Hindlimb muscle (tissue), 1 donor: ENCODE measurements around the gene TRIM37. TPM values are rescaled to one million over a fixed set of nuclear protein-coding genes. Genes with fewer than 3 reads are reported as not detected.
"Not testable (repeated sequence)": the region's sequence is repeated elsewhere in the genome, so short reads cannot be mapped to it uniquely, and the experiment has no call there.

Source experiments
- DNase-seq: peaks from one replicate; pipeline ENCODE4 v3.0.0-alpha.2; 2013
- polyA plus RNA-seq: library from polyadenylated mRNA; unstranded; fragments of 120-200 nt; gene quantifications from one replicate; pipeline ENCODE4 v1.2.1, GENCODE V29; 2013; ENCODE audit not compliant: insufficient read length

TRIM37 gene
- polyA plus RNA-seq, 1 donor, result 13.9 TPM

GRCh38 chr17:59108400-59109102, 1.9 kb upstream of the TRIM37 start:
- DNase-seq, result no peak

GRCh38 chr17:59107306-59107670, 608 bp upstream of the TRIM37 start:
- DNase-seq, result no peak

- DNase-seq, result peak; percentile 35
Observed at GRCh38 chr17:59105852-59106462, 723 bp downstream of the TRIM37 start.

- no peak for DNase-seq
Observed at GRCh38 chr17:59101178-59101577, 5.5 kb downstream of the TRIM37 start.

- DNase-seq, result no peak
Observed at GRCh38 chr17:59097876-59098275, 8.8 kb downstream of the TRIM37 start.

GRCh38 chr17:59094861-59095530, 11.7 kb downstream of the TRIM37 start:
- no peak for DNase-seq

GRCh38 chr17:59093702-59094231, 12.9 kb downstream of the TRIM37 start:
- DNase-seq, result peak; percentile 27

- DNase-seq, result no peak
Observed at GRCh38 chr17:59093145-59093701, 13.5 kb downstream of the TRIM37 start.

- DNase-seq, result not testable (repeated sequence)
Observed at GRCh38 chr17:59090593-59090992, 16.1 kb downstream of the TRIM37 start.

GRCh38 chr17:59084154-59084553, 22.5 kb downstream of the TRIM37 start:
- no peak for DNase-seq

GRCh38 chr17:59074494-59074893, 32.2 kb downstream of the TRIM37 start:
- no peak for DNase-seq

GRCh38 chr17:59073972-59074371, 32.7 kb downstream of the TRIM37 start:
- no peak for DNase-seq

GRCh38 chr17:59069856-59070255, 36.8 kb downstream of the TRIM37 start:
- no peak for DNase-seq

GRCh38 chr17:59067756-59068155, 38.9 kb downstream of the TRIM37 start:
- DNase-seq, result no peak

GRCh38 chr17:59067340-59067739, 39.3 kb downstream of the TRIM37 start:
- DNase-seq, result no peak

GRCh38 chr17:59062509-59062908, 44.2 kb downstream of the TRIM37 start:
- DNase-seq, result no peak

- DNase-seq, result no peak
Observed at GRCh38 chr17:59056857-59057256, 49.8 kb downstream of the TRIM37 start.

- no peak for DNase-seq
Observed at GRCh38 chr17:59049798-59050197, 56.9 kb downstream of the TRIM37 start.

GRCh38 chr17:59047616-59048015, 59.1 kb downstream of the TRIM37 start:
- no peak for DNase-seq

GRCh38 chr17:59046192-59046591, 60.5 kb downstream of the TRIM37 start:
- DNase-seq, result no peak

- no peak for DNase-seq
Observed at GRCh38 chr17:59038734-59039133, 67.9 kb downstream of the TRIM37 start.

GRCh38 chr17:59037960-59038359, 68.7 kb downstream of the TRIM37 start:
- DNase-seq, result no peak

GRCh38 chr17:59030811-59031210, 75.9 kb downstream of the TRIM37 start:
- DNase-seq, result no peak
